Gastrocnemius medialis (tissue), 4 donors: ENCODE measurements around the gene C22orf23. TPM values are rescaled to one million over a fixed set of nuclear protein-coding genes. Genes with fewer than 3 reads are reported as not detected.
A peak's percentile ranks its signal among the peaks of the same experiment; 100 is the strongest.

Experiments
- ATAC-seq, 2 donors: fragments of 150-250 bp; one replicate each; pipeline ENCODE4 v1.9.1; 2016
- DNase-seq, 2 donors: peaks; one replicate each; pipeline ENCODE4 v3.0.0-alpha.2; 2019
- H3K27ac ChIP-seq, 4 donors: fragments of 200-600 bp; sonication (generic); 1 replicate in 1 of 4; 2 replicates in 3 of 4; pipeline ENCODE4 v1.5.1; 2016 to 2018; ENCODE audit warnings: mild to moderate bottlenecking in 2 of 4, moderate library complexity in 1 of 4
- H3K27me3 ChIP-seq, 3 donors: fragments of 200-600 bp; sonication (generic) in 2 of 3; 1 replicate in 1 of 3; 2 replicates in 2 of 3; pipeline versions ENCODE4 v1.5.1 to v1.6.0; 2016 to 2019; ENCODE audit warnings: mild to moderate bottlenecking in 1 of 3, moderate library complexity in 1 of 3
- H3K36me3 ChIP-seq, 2 donors: fragments of 200-600 bp; sonication (generic) in 1 of 2; one replicate each; pipeline ENCODE4 v1.5.1; 2017 to 2018
- H3K4me1 ChIP-seq, 2 donors: fragments of 200-600 bp; sonication (generic) in 1 of 2; one replicate each; pipeline ENCODE4 v1.5.1; 2016 to 2017; ENCODE audit warnings: mild to moderate bottlenecking in 2 of 2
- H3K4me3 ChIP-seq, 4 donors: fragments of 200-600 bp; sonication (generic) in 3 of 4; 1 replicate in 1 of 4; 2 replicates in 3 of 4; pipeline ENCODE4 v1.5.1; 2016 to 2019; ENCODE audit warnings: mild to moderate bottlenecking in 2 of 4
- H3K9me3 ChIP-seq, 3 donors: fragments of 200-600 bp; sonication (generic) in 2 of 3; 1 replicate in 1 of 3; 2 replicates in 2 of 3; pipeline ENCODE4 v1.5.1; 2016 to 2019
- CTCF ChIP-seq, 5 experiments: fragments of 450-650 bp in 3 of 5; fragments of 200-600 bp in 2 of 5; sonication (generic) in 2 of 5; IDR thresholded peaks in 4 of 5; conservative IDR thresholded peaks in 1 of 5; 1 replicate in 4 of 5; 2 replicates in 1 of 5; pipeline ENCODE4 v1.5.1; 2016 to 2019; ENCODE audit warnings: antibody characterized with exemption in 5 of 5, mild to moderate bottlenecking in 3 of 5, moderate library complexity in 3 of 5
- POLR2A ChIP-seq, 2 donors: fragments of 450-650 bp; IDR thresholded peaks; one replicate each; pipeline ENCODE4 v1.6.1; 2017; ENCODE audit warnings: antibody characterized with exemption in 2 of 2, mild to moderate bottlenecking in 2 of 2, moderate library complexity in 2 of 2
- in situ Hi-C, 4 donors: fragments of 200-750 bp; cut with MboI; loops; one replicate each; pipeline versions ENCODE4 v1.15.0 to v1.8.0; 2017; ENCODE audit warnings: low sequenced_read_pairs in 4 of 4
- intact Hi-C: fragments of 100-400 bp; cut with DNase I; formaldehyde crosslinking; loops from one replicate; pipeline ENCODE4 v1.15.1; 2023; ENCODE audit warnings: low total_unique reads
- total RNA-seq, 4 donors: library from RNA; depleted of rRNA; stranded (reverse); fragments of >200 nt; gene quantifications; one replicate each; pipeline versions ENCODE4 v1.1.0 to v1.2.3, GENCODE V29; 2016

C22orf23 gene
- total RNA-seq, 4 donors from 2014 or later: 0.20 to 1.1 (median 0.35) TPM; not detected in 1

DNA sequence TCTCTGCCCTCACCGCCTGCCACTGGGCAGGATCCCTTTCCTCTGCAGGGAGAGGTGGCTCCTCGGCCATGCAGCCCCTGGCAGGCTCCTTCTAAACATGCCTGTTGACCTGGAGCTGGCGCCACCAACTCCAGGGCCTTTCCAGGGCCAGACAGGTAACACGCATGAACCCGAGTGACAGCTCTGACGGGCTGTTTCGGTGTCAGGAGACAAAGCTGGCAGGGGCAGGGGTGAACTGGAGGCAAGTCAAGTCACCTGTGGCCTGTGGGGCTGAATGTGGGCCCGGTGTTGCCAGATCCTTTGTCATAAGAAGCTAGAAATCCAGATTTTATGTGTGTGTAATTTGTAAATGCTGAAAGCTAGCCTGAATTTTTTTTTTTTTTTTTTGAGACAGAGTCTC, 11.3 kb downstream of the C22orf23 start:
- TF ChIP-seq CTCF (IDR thresholded peaks at IDR 0.05 in 4 of 5, conservative IDR thresholded peaks at IDR 0.05 in 1 of 5) (no peak), POLR2A (IDR thresholded peaks at IDR 0.05) (no peak)
- intact Hi-C loops (no loop called here), in situ Hi-C loops (no loop called here)
- Histone ChIP-seq H3K27me3 (no peaks in the 10 kb centered on the region), H3K27ac (no peak overlapping the region), H3K4me3 (no peak overlapping the region), H3K9me3 (no peaks in the 10 kb centered on the region), H3K36me3 (peaks cover 0 to 28% of the 10 kb centered on the region in 2 donors), H3K4me1 (no peaks in the 10 kb centered on the region)
- DNase-seq (no peak), ATAC-seq (no peak)

GRCh38 chr22:37940698-37941376, 12.6 kb downstream of the C22orf23 start:
- TF ChIP-seq POLR2A (IDR thresholded peaks at IDR 0.05) (no peak), CTCF (IDR thresholded peaks at IDR 0.05 in 4 of 5, conservative IDR thresholded peaks at IDR 0.05 in 1 of 5) (no peak)
- no peaks in the 10 kb centered on the region for H3K9me3 ChIP-seq
- in situ Hi-C loops: no loop called here
- no peaks in the 10 kb centered on the region for H3K27me3 ChIP-seq
- DNase-seq (no peak), ATAC-seq (no peak)
- H3K27ac ChIP-seq: no peak overlapping the region
- H3K4me1 ChIP-seq: no peaks in the 10 kb centered on the region
- H3K36me3 ChIP-seq: peaks cover 0 to 31% of the 10 kb centered on the region in 2 donors
- intact Hi-C loops: no loop called here
- no peak overlapping the region for H3K4me3 ChIP-seq

- no peaks in the 10 kb centered on the region for H3K27me3 ChIP-seq
- DNase-seq: peak; percentile 79 to 88
- H3K4me1 ChIP-seq: peaks cover 11 to 12% of the 10 kb centered on the region in 2 donors
- H3K36me3 ChIP-seq: peaks cover 0 to 14% of the 10 kb centered on the region in 2 donors
- in situ Hi-C loops: no loop called here
- intact Hi-C loops: loop anchor here (1.0 to 5.0 kb wide), 3 partner anchors 28 to 117 kb away; partner anchors contain the start of gene MICALL1
- H3K9me3 ChIP-seq: no peaks in the 10 kb centered on the region
- H3K4me3 ChIP-seq: no peak overlapping the region
- ATAC-seq: peak; percentile 96 to 99
- H3K27ac ChIP-seq: peak overlapping the region; percentile 63 to 83 (median 70)
- TF ChIP-seq CTCF (IDR thresholded peaks at IDR 0.05 in 4 of 5, conservative IDR thresholded peaks at IDR 0.05 in 1 of 5) (peak; percentile 90 to 99 (median 96)), POLR2A (IDR thresholded peaks at IDR 0.05) (no peak)
Measured at GRCh38 chr22:37933711-37934376, 19.6 kb downstream of the C22orf23 start.

DNA sequence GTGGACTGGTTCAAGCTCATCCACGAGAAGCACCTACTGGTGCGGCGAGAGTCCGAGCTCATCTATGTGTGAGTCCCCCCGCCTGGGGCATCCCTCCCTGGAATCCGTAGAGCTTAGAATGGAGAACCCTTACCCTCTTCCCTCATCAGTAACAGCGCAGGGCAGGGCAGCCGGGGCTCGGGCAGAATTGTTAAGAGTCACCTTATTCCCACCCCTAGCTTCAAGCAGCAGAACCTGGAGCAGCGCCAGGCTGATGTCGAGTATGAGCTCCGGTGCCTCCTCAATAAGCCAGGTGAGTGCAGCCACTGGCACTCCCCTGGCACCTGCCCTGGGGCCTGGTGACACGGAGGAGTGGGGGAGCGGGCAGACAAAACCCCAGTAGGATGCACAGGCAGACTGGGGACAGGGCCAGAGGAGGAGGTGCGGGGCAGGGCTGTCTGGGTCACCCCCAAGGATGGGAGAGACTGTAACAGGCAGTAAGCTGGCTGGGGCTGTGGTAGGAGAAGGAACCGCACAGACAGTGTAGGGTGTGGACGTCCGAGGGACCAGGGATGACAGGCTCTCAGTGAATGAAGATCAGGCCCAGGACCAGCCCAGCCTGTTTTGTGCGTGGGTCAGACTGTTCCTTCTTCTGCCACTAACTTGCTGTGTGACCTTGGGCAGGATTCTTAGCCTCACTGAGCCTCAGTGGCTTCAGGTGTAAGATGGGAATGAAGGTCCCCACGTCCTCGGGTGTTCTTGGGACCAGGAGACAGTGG, 20.4 kb downstream of the C22orf23 start:
- Histone ChIP-seq H3K4me1 (peaks cover 11 to 12% of the 10 kb centered on the region in 2 donors), H3K27me3 (no peaks in the 10 kb centered on the region), H3K27ac (peak overlapping the region; percentile 63 to 83 (median 70)), H3K9me3 (no peaks in the 10 kb centered on the region), H3K36me3 (peaks cover 0 to 23% of the 10 kb centered on the region in 2 donors), H3K4me3 (no peak overlapping the region)
- in situ Hi-C loops: no loop called here
- intact Hi-C loops: loop anchor here (5.0 kb wide), 1 partner anchor 46 kb away; no protein-coding TSS in a partner anchor
- DNase-seq (no peak), ATAC-seq (no peak)
- no peak for TF ChIP-seq CTCF (IDR thresholded peaks at IDR 0.05 in 4 of 5, conservative IDR thresholded peaks at IDR 0.05 in 1 of 5)
- no peak for TF ChIP-seq POLR2A (IDR thresholded peaks at IDR 0.05)
